GM18858 (cell line): ENCODE measurements around the gene LIF.
"Not testable (repeated sequence)": the region's sequence is repeated elsewhere in the genome, so short reads cannot be mapped to it uniquely, and the experiment has no call there.

Experiments used
- ATAC-seq: cut with Tn5 transposase; IDR thresholded peaks from one replicate; pipeline ENCODE4 v1.9.1; 2021; ENCODE audit not compliant: unreplicated experiment

LIF gene

DNA sequence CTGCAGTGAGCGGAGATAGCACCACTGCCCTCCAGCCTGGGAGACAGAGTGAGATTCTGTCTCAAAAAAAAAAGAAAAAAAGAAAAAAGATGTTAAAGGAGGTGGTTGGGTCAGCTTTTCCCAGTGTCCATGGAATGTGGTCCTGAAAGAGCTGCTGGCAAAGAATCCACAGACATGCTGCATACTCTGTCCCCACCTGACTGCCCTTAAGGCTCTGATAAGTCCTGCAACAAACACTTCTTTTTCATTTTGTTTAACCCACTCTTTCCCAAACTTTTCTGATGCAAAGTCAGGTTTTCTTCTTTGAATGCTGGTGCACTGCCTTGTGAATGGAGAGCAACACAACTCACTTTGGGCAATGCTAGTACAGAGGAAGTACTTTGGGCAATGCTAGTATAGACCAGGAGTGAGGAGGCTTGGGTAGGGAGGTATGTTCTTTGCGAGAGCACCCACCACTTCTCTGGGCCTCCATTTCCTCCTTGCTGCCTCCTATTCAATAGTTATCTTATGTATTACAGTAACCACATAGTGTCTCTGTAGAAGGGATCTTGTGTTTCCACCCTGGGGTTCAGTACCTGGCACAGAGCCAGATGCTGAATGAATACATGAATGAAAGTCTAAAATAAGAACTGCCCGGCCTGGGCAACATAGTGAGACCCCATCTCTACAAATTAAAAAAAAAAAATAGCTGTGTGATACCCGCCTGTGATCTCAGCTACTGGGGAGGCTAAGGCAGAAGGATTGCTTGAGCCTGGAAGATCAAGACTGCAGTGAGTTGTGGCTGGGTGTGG, 18.9 kb downstream of the LIF start:
- ATAC-seq: no peak

DNA sequence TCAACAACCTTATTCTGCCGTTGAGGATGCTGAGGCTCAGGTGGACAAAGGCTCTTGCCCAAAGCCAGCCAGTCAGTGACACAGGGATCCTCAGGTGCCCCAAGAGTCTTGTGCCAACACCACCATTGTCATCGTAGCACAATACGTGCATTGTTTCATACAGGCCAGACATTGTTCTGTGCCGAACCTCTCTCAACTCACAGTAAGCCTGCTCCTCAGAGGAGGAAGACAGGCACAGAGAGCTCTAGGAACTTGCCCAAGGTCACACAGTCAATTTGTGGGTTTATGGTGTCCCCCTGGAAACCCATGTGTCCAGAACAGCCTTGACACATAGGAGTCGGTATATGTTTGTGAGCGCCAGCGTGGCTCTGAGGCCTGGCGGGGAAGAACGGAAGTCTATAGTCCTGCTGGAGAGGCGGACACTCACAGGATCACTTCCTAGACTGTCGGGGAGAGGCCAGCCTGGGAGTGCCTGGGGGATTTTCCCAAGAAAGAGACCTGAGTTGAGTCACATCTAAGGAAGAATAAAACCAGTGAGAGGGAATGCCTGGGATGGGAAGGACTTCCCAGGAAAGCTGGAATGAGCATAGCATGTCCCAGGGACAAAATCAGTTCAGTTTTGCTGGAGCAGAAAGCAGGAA, 20.2 kb downstream of the LIF start:
- no peak for ATAC-seq

DNA sequence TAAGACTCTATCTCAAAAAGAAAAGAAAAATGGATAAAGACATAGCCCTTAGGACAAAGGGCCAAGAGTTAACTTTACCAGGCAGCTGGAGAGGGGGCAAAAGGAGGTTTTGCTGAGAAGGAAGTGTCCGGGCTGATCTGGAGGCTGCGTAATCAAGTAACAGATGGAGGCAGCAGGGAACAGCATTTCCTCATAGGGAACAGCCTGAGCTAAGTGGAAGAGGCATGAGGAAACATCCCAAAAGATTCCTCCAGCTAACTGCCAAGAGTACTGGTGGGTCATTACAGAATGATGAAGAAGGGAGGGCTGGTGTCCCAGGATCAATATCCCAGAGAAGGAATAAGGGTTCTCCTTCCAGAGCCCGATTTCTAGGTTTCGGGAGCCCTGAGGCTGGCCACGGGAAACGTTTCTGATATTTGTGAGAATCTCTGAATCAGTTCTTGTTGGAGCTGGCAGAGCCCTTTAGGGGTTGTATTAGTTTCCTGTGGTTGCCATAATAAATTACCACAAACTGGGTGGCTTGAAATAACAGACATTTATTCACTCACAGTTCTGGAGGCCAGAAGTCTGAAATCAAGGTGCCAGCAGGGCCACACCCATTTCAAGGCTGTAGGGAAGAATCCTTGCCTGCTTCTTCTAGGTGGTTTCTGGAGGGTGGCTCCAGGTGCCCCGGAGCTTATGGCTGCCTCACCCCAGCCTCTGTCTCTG, 21.2 kb downstream of the LIF start:
- no peak for ATAC-seq

DNA sequence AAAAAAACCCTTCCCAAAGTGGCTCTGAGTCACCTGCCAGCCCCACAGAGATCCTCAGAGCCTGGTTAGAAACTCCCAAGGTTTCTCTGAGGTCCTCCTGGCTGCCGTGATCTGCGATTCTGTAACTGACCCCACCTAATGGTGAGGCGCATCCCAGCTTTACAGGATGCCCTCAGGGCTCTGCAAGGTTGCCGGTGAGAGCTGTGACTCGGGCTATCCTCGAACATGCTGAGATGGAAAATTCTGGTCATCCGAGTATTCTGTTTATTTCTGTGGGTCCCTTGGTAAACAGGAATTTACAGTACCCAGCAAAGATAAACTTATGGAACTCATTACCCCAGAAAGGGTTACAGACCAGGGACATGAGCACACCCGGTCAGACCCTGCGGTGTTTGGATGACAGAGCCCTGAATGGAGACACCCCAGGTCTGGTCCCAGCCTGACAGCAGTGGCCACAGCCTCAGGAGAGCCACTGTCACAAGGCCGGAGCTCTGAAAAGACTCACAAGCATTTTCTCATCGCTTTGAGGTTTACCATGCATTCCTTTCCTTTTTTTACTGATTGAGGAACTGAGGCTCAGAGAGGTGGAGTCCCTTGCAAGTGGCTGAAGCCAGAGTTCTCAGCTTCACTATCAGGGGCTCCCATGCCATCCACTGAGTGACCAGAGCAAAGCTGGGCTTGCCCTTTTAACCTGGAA, 22.2 kb downstream of the LIF start:
- no peak for ATAC-seq

- ATAC-seq: no peak
These were observed 23.3 kb downstream of the LIF start for GRCh38 chr22:30223303-30223702.

DNA sequence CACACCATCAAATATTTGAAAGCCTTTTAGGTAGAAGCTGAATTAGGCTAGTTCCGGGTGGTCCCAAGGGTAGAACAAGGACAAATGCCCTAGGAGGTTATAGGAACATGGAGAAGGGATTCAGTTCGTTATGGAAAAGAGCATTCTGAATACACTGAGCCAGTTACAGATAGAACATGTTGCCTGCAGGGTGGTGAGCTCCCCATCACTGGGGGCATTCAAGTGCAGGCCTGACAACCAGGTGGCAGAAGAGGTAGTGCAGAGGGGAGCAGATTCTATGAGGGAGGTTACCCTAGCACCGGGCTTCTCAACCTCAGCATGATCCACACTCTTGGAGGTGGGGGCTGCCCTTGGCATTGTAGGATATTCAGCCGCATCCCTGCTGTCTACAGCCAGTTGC, 24.2 kb downstream of the LIF start:
- no peak for ATAC-seq

- no peak for ATAC-seq
These were observed 25.2 kb downstream of the LIF start for GRCh38 chr22:30221121-30221992.

- no peak for ATAC-seq
These were observed 26.1 kb downstream of the LIF start for GRCh38 chr22:30220338-30221012.

- no peak for ATAC-seq
These were observed 26.8 kb downstream of the LIF start for GRCh38 chr22:30219668-30220278.

DNA sequence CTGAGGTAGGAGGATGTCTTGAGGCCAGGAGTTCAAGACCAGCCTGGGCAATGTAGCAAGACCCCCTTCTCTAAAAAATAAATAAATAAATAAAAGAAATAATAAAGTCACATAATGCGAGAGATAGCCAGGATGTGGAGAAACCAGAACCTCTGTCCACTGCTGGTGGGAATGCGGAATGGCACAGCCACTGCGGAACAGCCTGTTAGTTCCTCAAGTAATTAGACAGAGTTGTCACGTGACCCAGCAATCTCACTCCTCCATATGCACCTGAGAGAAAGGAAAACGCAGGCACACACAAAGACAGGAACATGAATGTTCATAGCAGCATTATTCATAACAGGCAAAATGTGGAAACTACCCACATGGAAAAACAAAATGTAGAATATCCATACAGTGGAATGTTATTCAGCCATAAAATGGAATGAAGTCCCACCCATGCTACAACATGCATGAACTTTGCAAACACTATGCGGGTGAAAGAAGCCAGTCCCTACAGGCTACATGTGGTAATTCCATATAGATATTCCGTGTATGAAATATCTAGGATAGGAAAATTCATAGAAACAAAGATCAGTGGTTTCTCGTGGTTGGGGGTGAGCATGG, 27.4 kb downstream of the LIF start:
- ATAC-seq: no peak

DNA sequence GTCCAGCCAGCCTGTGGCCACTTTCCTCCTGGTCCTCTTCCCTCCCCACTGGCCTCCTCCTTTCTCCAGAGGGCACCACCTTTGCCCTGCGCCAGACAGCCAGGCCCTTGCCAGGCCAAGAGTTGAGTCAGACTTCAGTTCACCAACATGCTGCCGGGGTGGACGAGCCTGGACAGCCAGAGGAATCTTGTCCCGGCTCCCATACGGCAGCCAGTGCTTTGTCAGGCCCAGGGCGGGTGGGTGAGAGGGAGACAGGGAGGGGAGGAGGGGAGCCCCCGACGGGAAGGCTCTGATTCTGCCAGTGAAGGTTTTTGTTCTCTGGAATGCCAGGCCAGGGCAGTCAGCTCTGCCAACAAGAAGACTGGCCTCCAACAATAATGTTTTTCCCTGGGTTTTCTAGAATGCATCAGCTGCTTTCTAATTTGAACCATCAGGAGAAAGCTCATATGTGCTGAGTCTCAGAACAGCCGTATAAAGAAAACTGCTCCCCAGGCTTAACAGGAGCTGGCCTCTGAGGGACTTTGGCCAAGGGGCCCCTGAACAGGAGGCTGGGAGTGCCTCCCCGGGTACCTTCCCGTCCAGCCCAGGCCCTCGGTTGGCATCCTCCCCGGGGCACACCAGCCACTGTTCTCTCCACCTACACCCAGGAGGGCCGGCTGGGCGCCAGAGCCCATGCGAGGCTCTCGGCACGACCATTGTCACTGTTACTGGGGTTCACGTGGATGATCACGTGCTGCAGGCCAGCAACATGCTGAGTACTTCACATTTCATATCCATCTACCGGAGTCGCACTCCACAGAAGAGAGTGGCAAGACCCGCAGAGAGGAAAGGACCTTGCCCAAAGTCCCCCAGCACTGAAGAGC, 28.6 kb downstream of the LIF start:
- no peak for ATAC-seq

DNA sequence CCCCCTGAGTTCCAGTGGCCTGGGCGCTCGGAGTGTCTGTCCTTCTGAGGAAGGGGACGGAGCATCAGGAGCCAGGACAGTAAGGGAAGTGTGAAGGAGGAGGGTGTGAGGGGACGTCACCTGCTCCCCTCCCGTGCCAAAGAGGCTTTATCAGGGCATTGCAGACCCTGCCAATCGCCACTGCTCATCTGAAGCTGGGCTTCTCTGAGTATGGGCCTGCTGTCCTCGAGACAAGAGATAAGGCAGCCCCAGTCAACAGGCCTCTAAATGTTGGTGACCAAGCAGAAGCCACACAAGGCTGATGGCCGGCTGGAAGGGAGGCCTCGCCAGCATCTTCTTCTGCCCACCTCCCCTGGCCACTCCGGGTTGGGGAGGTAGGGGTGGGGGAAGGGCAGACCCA, 29.8 kb downstream of the LIF start:
- no peak for ATAC-seq

DNA sequence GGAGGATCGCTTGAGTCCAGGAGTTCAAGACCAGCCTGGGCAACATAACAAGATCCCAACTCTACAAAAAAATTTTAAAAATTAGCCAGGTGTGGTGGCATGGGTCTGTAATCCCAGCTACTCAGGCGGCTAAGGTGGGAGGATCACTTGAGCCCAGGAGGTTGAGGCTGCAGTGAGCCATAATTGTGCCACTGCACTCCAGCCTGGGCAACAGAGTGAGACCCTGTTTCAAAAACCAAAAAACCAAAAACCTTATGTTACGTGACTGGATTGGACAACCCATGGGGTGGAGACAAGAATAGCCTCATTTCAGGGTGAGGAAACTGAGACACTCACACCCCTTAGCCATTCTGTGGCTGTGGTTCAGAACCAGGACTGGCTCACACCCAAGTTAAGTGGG, 30.3 kb downstream of the LIF start:
- ATAC-seq: not testable (repeated sequence)

- no peak for ATAC-seq
These were observed 31.7 kb downstream of the LIF start for GRCh38 chr22:30214703-30215407.

DNA sequence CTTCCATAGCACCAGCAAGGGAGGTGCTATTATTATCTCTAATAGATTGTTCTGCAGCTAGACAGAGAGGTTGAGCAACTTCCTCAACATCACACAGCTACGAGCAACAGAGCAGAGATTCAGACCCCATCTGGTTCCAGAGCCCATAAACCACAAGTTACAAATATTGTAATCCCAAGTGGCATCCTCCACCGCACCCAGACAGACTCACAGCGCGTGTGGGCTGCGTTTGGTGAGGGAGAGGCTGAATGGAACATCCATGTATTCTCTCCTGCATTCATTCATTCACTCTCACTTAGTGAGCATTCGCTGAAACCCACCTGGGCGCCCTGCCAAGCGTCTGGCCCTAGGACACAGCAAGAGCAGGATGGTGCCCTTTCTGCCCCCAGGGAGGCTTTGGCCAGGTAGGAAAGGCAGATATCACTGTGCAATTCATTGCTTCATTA, 33.5 kb downstream of the LIF start:
- no peak for ATAC-seq

DNA sequence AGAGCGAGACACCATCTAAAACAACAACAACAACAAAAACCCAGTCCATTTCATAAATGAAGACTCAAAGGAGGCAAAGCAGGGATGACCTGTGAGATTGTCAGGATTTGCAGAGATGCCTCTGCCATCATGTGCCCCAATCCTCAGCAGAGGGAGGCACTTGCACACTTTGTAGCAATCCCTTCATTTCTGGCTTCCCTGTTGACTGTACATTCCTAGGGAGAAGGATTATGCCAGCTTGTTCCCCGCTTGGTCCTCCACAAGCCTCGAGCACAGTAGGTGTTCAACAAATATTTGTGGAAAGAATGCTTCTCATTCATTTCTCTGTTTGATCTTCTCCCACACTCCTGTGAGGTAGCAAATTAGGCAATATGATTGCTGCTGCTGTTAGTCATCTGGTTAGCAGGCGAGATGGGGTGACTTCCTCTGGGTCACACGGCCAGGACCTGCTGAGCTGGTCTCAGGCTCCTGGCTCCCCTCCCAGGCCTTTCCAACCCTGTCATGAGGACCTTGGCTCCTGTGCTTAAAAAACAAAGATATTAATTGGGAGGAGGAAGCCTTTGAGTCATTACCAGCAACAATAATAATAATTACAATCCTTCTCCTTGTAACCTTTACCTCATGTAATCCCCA, 34.1 kb downstream of the LIF start:
- no peak for ATAC-seq
